ENCODE data around the gene BCR. TPM values are rescaled to one million over a fixed set of nuclear protein-coding genes. Genes with fewer than 3 reads are reported as not detected.

Gene BCR
- polyA plus RNA-seq, 1 donor from 2014 or later: 57.5 TPM

DNA sequence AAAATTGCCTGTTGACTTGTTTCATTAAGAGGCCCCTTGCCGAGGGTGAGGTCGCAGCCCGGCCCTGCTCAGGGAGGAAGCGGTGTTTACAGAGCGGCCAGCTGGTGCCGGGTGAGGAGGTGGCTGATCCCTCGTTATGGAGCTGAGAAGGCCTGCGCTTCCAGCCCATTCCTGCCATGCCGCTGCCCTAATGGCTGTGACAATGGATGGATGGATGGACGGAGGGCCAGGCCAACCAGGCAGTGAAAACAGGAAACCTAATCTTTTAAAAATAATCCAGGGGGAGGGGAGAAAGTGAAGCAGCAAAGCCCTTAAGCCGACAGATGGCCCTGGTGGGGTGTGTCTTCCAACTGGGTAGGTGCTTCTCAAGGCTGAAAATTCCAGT, 38.5 kb downstream of the BCR start:
- Histone ChIP-seq H3K27ac (ENCODE audit: low read length) (peak overlapping the region; percentile 16), H3K9me2 (ENCODE audit: insufficient read depth, low read length) (no peaks in the 10 kb centered on the region), H3K4me2 (ENCODE audit: low read length) (no peak overlapping the region), H4K20me1 (ENCODE audit: insufficient read depth) (peaks cover 11% of the 10 kb centered on the region), H3K9me3 (ENCODE audit: low read length) (no peaks in the 10 kb centered on the region), H3F3A (ENCODE audit: insufficient read depth, low read length, poor library complexity, severe bottlenecking) (no peaks in the 10 kb centered on the region), H3K4me3 (ENCODE audit: low read length) (peak overlapping the region; percentile 40), H3K27me3 (ENCODE audit: insufficient read depth, low read depth, low read length) (no peaks in the 10 kb centered on the region), H2AFZ (ENCODE audit: low read depth, low read length) (no peak overlapping the region), H3K9ac (ENCODE audit: low read length) (no peak overlapping the region), H3K79me2 (replicated peaks; ENCODE audit: insufficient read depth, low read length) (peaks cover 84% of the 10 kb centered on the region), H3K36me3 (ENCODE audit: insufficient read depth, low read length) (no peaks in the 10 kb centered on the region)
- peak; percentile 14 for TF ChIP-seq POLR2AphosphoS5 (IDR thresholded peaks at IDR 0.05)
- TF ChIP-seq, protein P1, sequence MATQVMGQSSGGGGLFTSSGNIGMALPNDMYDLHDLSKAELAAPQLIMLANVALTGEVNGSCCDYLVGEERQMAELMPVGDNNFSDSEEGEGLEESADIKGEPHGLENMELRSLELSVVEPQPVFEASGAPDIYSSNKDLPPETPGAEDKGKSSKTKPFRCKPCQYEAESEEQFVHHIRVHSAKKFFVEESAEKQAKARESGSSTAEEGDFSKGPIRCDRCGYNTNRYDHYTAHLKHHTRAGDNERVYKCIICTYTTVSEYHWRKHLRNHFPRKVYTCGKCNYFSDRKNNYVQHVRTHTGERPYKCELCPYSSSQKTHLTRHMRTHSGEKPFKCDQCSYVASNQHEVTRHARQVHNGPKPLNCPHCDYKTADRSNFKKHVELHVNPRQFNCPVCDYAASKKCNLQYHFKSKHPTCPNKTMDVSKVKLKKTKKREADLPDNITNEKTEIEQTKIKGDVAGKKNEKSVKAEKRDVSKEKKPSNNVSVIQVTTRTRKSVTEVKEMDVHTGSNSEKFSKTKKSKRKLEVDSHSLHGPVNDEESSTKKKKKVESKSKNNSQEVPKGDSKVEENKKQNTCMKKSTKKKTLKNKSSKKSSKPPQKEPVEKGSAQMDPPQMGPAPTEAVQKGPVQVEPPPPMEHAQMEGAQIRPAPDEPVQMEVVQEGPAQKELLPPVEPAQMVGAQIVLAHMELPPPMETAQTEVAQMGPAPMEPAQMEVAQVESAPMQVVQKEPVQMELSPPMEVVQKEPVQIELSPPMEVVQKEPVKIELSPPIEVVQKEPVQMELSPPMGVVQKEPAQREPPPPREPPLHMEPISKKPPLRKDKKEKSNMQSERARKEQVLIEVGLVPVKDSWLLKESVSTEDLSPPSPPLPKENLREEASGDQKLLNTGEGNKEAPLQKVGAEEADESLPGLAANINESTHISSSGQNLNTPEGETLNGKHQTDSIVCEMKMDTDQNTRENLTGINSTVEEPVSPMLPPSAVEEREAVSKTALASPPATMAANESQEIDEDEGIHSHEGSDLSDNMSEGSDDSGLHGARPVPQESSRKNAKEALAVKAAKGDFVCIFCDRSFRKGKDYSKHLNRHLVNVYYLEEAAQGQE (IDR thresholded peaks at IDR 0.05; ENCODE audit: borderline replicate concordance): no peak

DNA sequence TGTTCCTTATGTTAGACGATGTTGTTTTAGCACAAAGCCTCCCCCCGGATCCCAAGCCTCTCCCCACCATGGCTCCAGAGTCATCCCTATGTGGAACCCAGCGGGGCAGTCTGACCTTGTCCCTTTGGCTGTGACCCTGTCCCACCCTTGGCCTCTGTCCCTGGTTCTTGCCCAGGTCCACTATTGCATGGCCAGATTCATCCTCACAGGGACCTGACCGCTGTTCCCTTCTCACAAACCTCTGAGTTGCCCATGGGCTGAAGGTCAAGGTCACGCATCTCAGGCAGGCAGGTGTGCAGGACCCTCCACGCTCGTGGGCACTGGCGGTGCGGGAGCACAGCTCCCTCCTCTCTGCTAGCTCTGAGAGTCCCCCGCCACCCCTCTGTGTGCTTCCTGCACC, 39.0 kb downstream of the BCR start:
- H3K4me2 ChIP-seq (ENCODE audit: low read length): no peak overlapping the region
- peaks cover 11% of the 10 kb centered on the region for H4K20me1 ChIP-seq (ENCODE audit: insufficient read depth)
- no peaks in the 10 kb centered on the region for H3K9me3 ChIP-seq (ENCODE audit: low read length)
- H3K27me3 ChIP-seq (ENCODE audit: insufficient read depth, low read depth, low read length): no peaks in the 10 kb centered on the region
- H3K4me3 ChIP-seq (ENCODE audit: low read length): peak overlapping the region; percentile 40
- H3K9ac ChIP-seq (ENCODE audit: low read length): no peak overlapping the region
- H3K36me3 ChIP-seq (ENCODE audit: insufficient read depth, low read length): no peaks in the 10 kb centered on the region
- no peak overlapping the region for H2AFZ ChIP-seq (ENCODE audit: low read depth, low read length)
- peaks cover 83% of the 10 kb centered on the region for H3K79me2 ChIP-seq (replicated peaks; ENCODE audit: insufficient read depth, low read length)
- no peaks in the 10 kb centered on the region for H3K9me2 ChIP-seq (ENCODE audit: insufficient read depth, low read length)
- no peaks in the 10 kb centered on the region for H3F3A ChIP-seq (ENCODE audit: insufficient read depth, low read length, poor library complexity, severe bottlenecking)
- TF ChIP-seq POLR2AphosphoS5 (IDR thresholded peaks at IDR 0.05): no peak
- no peak for TF ChIP-seq CTCF (IDR thresholded peaks at IDR 0.05; ENCODE audit: poor library complexity, severe bottlenecking)
- TF ChIP-seq, protein P1 (IDR thresholded peaks at IDR 0.05; ENCODE audit: borderline replicate concordance): no peak
- TF ChIP-seq RAD21 (conservative IDR thresholded peaks at IDR 0.05): no peak
- no peak for TF ChIP-seq EP300 (conservative IDR thresholded peaks at IDR 0.05; ENCODE audit: poor library complexity, severe bottlenecking)
- TF ChIP-seq TAF1 (IDR thresholded peaks at IDR 0.05; ENCODE audit: low read depth): no peak
- peak overlapping the region; percentile 16 for H3K27ac ChIP-seq (ENCODE audit: low read length)
